A549 treated with AZD9567 at 1 μM for 4 hours (cell line): Measurements from ENCODE around the gene DIPK2A. TPM values are rescaled to one million over a fixed set of nuclear protein-coding genes. Genes with fewer than 3 reads are reported as not detected.

ENCODE experiments used
- total RNA-seq: library from RNA; stranded (reverse); fragments of 200-300 nt; extraction: Qiagen RNA extraction; gene quantifications from 5 replicates; pipeline ENCODE4 v1.2.3, GENCODE V29; 2022; ENCODE audit not compliant: insufficient read depth

Gene DIPK2A
- 5.5 to 14.9 TPM (median 6.5 TPM) in 5 replicates for total RNA-seq

GRCh38 chr3:143971359-143972154 lies at the start of gene DIPK2A:
DIPK2A (plus strand) TSS chr3:143971823; CDS start chr3:143972333, 510 bp downstream.

Other genes starting within 250 kb of the DIPK2A start
- gene SLC9A9, start 123.4 kb upstream of the DIPK2A start, total RNA-seq = 0.14 to 0.36 TPM (median 0.21 TPM) in 4 of 5 replicates, not detected in the other